Stomach (tissue), 4 donors: Measurements from ENCODE around the gene LUZP2.

ENCODE experiments used
- CTCF ChIP-seq, 7 experiments: fragments of 450-650 bp in 4 of 7; fragments of 200-600 bp in 3 of 7; sonication (generic) in 3 of 7; IDR thresholded peaks; one replicate each; pipeline ENCODE4 v1.5.1; 2016 to 2019; ENCODE audit warnings: antibody characterized with exemption in 7 of 7, control low read depth in 2 of 7, mild to moderate bottlenecking in 1 of 7
- POLR2A ChIP-seq, 4 donors: fragments of 450-650 bp; IDR thresholded peaks; one replicate each; pipeline ENCODE4 v1.6.1; 2016; ENCODE audit warnings: antibody characterized with exemption in 4 of 4, control low read depth in 2 of 4, mild to moderate bottlenecking in 1 of 4, moderate library complexity in 1 of 4

DNA sequence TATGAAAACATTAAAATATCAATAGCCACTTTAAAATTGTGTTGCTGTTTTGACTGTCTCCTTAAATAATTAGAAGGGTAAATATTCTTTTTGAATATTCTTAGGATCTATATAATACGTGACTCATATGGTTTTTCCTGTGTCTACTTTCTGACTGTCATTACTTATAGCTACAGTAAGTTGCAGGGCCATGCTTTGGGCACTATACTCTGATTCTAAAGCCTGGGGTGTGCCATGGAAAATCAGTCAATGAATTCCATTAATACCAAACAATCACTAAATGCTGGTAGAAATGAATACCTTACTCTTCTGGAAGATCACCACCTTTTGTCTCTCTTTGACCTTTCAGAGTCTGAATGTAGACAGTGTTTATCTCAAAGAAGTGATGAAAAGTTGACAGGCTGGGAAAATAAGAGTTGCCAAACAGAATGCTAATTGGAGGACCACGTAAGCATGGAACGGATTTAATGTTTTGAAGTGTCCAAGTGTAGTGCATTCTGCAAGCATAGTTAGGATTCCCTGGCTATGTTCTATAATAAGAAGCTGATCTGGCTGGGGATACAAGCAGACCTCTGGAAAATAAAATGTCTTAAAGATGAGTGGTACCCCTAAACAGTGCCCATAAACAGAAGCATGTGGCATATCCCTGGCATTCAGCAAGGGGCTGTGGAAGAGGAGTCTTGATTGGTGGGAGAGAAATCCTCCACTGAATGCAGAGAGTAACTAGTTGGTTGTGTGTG is 16.8 kb downstream of the LUZP2 start:
- TF ChIP-seq CTCF (IDR thresholded peaks at IDR 0.05) (no peak), POLR2A (IDR thresholded peaks at IDR 0.05) (no peak)
